Adrenal gland (tissue), 5 donors: ENCODE results near the gene TYR.
"Not testable (repeated sequence)": the region's sequence is repeated elsewhere in the genome, so short reads cannot be mapped to it uniquely, and the experiment has no call there.

Experiments
- CTCF ChIP-seq, 6 experiments: fragments of 450-650 bp in 4 of 6; fragments of 200-600 bp in 2 of 6; sonication (generic) in 1 of 6; IDR thresholded peaks; 1 replicate in 5 of 6; 2 replicates in 1 of 6; pipeline versions ENCODE4 v1.5.1 to v1.8.0; 2016 to 2021; ENCODE audit warnings: antibody characterized with exemption in 6 of 6, mild to moderate bottlenecking in 2 of 6, moderate library complexity in 1 of 6
- POLR2A ChIP-seq, 2 donors: fragments of 450-650 bp; IDR thresholded peaks; one replicate each; pipeline ENCODE4 v1.6.1; 2017; ENCODE audit warnings: antibody characterized with exemption in 2 of 2, mild to moderate bottlenecking in 2 of 2, moderate library complexity in 1 of 2
- donor health status: DM: no; HTN: no; CAD: no.

- not testable (repeated sequence) for TF ChIP-seq CTCF, POLR2A (IDR thresholded peaks at IDR 0.05)
Observed at GRCh38 chr11:89309321-89309985, 131.8 kb downstream of the TYR start.
